GM21423 (cell line): ENCODE measurements around the gene UBE2G2.
"Not testable (repeated sequence)": the region's sequence is repeated elsewhere in the genome, so short reads cannot be mapped to it uniquely, and the experiment has no call there.

Source experiments
- ATAC-seq: cut with Tn5 transposase; IDR thresholded peaks from one replicate; pipeline ENCODE4 v1.9.1; 2021; ENCODE audit warnings: mild to moderate bottlenecking, moderate library complexity; ENCODE audit not compliant: unreplicated experiment

The UBE2G2 gene

DNA sequence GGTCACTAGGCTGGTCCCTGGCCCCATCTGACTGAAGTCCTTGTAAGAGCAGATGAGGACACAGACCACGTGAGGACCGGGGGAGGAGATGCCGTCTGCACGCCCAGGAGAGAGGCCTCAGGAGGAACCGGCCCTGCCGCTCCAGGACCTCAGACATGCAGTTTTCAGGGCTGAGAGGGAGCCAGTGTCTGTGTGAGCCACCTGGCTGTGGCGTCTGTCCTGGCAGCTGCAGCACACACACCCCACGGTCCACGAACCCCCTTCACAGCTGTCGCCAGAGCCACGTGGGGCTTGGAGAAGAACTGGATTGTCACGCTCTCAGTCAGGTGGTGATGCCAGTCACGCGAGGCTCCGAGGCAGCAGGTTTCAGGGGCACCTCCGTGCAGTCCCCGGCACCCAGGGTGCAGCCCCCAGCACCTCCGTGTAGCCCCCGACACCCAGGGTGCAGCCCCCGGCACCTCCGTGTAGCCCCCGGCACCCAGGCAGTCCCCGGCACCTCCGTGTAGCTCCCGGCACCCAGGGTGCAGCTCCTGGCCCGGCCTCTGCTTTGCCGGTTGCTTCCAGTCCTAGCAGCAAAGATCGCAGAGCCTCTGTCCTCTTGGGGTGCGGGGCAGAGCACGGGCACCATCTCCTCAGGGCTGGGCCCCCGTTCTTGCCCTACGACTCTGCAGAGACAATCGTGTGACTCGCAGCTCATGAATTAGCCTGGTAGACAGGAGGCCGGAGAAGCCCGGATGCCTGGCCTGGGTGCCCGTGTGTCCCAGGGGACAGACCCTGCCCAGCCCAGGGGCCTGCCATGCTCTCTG is 35.2 kb upstream of the UBE2G2 start:
- no peak for ATAC-seq

DNA sequence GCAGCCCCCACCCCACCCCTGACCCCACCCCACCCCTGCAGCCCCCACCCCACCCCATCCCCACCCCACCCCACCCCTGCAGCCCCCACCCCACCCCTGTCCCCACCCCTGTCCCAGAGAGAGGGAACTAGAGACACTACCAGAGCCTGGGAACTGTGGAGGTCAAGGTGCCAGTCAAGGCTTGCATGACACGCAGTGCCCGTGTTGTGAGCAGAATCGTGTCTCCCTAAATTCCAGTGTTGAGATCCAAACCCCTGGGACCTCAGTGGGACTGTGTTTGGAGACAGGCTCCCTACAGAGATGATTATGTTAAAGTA is 34.7 kb upstream of the UBE2G2 start:
- no peak for ATAC-seq

DNA sequence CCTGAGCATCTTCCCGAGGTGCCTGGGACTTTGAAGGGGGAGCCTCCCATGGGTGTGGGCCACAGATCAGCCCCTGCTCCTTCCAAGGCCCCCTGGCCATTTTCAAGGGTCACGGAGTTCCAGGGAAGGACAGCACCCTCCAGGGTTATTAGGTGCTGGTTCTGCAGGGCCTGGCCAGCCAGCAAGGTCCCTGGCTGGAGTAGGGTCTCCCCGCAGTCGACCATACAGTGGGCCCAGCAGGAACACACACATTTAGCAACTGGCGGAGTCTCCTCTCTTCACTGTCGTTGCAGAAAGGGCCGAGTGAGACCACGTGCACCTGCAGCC is 34.0 kb upstream of the UBE2G2 start:
- no peak for ATAC-seq

DNA sequence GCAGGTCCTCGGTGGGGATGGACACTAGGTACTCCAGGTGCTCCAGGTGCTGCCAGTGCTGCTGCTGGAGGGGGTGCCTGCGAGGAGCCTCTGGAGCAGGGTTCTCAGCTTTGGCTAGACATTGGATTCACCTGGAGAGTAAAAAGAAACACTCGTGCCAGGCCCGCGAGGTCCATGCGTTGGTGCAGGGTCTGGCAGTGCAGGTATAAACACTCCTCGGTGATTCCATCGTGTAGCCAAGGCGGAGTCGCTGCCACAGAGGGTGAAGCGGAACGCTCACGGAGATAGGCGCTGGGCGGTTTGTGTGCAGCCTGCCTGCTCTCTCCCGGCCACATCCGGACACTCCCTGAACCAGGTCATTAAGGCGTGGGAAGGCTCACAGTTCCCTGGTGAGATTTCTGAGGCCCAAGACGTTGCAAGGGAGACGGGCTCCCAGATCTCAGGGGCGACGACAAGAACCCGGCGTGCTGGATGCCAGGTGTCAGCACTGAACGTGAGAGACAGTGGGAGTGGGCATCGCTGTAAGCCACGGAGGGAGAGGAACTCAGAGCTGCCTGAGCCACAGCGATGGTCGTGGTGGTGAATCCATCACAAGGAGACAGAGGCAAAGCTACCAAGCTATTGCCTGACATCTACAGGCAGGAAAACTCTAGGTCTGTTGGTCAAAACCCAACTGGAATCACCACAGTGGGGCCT is 33.5 kb upstream of the UBE2G2 start:
- ATAC-seq: no peak

DNA sequence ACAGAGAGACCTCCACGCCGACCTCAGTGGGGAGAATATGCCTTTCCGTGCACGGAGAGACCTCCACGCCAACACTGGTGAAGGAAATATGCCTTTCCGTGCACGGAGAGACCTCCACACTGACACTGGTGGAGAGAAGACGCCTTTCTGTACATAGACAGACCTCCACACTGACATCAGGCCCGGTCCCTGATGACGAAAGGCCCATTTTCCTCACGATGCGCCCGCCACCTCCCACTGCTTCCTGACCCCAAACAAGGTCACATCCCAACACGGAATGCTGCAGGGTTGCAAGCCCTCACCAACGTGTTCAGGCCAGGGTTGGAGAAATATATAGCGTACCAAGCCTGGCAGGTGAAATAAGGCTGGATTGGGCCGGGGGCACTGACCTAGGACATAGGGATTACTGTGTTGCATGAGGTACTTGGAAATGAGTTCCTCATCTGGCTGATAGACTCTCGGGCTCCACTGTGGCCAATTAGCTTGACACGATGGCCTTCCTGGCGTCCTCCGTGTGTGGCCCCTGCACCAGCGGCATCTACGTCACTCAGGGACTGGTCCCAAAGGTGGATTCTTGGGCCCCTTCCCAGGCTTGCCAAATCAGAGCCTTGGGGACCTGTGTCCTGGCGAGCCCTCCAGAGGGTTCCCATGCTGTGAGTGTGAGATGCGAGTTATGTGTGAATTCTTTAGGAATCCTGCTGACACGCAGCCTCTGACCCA is 32.8 kb upstream of the UBE2G2 start:
- no peak for ATAC-seq

DNA sequence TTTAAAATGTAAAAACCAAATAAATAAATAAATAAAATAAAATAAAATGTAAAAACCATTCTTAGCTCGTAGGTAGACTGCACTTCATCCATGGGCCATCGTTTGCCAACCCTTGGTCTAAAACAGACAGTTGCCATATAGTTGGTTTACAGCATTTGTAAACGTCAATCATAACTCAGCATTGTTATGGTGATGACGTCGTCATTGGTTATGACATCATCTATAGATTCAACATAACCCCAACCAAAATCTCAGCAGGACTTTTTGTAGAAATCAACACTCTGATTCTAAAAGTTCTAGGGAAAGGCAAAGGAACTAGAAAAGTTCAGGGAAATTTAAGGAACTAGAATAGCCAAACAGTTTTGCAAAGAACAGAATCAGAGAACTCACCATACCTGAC is 32.0 kb upstream of the UBE2G2 start:
- no peak for ATAC-seq

DNA sequence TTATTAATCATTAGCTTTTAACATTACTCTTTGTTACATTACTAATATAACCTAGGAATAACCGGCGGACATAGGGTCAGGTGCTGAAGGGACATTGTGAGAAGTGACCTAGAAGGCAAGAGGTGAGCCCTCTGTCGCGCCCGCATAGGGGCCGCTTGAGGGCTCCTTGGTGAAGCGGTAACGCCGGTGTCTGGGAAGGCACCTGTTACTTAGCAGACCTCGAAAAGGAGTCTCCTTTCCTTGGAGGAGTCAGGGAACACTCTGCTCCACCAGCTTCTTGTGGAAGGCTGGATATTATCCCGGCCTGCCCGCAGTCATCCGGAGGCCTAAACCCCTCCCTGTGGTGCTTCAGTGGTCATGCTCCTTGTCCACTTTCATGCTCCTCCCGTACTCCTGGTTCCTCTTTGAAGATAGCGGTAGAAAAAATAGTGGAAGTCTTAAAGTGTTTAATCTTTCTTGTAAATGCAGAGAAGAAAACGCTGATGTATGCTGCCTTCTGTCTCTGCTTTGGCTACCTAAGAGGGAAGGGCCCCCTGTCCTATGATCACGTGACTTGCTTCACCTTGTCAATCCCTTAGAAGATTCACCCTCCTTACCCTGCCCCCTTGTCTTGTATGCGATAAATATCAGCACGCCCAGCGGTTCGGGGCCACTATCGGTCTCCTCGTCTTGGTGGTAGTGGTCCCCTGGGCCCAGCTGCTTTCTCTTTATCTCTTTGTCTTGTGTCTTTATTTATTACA is 31.1 kb upstream of the UBE2G2 start:
- not testable (repeated sequence) for ATAC-seq

DNA sequence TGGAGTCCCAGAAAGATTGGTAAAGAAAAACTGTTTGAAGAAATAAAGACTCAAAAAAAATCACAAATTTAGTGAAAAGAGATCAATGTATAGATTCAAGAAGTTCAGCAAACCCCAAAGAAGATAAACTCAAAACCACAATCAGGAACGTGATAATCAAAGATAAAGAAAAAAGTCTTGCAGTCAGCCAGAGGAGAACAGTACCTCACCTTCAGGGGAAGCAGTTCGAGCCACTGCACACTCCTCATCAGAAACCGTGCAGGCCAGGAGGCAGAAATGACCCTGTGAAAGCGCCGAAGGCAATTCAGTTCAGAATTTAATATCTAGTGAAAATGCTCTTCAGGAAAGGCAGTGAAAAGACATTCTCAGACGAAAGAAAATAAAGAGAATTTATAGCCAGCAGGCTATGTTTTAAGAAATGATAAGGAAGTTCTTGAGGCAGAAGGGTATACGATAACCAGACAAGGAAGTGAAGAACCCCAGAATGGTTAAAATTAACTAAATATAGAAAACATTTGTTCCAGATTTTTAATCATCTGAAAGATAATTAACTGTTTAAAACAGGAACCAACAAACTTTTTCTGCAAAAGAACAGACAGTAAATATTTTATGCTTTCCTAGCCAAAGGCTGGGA is 29.7 kb upstream of the UBE2G2 start:
- ATAC-seq: no peak

DNA sequence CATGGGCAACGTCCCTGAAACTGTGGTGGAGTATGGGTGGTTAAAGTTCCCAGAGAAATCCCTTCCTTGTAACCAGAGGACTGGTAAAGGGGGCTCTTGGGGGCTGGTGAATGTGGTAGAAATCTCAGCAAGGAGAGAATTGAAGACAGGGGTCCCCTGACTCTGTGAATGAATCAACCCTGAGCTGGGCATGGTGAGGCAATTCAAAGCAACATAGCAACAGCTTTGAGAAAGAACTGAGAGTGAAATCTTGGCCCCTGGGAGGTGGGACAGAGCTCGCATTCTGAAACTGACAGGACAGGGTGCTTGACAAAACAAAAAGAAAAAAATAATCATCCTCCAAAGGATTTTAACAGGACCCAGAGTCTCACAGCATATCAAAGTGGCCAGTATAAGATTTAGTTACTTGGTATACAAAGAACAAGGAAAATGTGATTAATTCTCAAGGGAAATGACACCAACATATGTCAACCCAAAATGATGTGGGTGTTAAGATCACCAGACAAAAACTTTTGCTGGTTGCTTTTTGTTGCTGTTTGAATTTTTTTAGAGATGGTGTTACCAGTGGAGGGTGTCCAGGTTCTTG is 28.0 kb upstream of the UBE2G2 start:
- no peak for ATAC-seq

DNA sequence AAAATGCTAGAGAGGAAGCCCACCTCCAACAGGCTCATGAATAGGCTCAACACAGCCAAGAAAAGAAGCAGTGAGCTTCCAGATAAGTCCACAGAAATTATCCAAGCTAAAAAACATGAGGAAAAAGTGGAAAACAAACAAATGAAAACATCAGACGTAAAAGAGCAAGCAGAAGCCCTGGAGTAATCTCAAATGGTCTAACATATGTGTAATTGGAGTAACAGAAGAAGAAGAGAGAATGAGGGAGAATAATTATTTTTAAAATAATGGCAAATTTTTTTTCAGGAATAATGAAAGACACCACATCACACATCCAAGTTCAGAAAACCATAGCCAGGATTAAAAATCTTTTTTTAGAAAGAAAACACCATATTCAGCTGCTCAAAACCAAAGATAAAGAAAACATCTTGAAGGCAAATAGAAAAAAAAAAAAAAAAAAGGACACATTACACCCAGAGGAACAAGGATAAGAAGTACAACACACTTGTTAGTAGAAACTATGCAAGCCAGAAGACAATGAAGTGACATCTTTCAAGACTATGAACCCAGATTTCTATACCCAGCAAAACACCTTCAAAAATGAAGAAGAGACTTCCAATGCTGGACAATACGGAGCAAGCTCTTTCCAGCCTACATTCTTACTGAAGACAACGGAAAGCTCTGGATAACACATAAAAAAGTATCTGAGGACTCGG is 26.9 kb upstream of the UBE2G2 start:
- ATAC-seq: no peak

DNA sequence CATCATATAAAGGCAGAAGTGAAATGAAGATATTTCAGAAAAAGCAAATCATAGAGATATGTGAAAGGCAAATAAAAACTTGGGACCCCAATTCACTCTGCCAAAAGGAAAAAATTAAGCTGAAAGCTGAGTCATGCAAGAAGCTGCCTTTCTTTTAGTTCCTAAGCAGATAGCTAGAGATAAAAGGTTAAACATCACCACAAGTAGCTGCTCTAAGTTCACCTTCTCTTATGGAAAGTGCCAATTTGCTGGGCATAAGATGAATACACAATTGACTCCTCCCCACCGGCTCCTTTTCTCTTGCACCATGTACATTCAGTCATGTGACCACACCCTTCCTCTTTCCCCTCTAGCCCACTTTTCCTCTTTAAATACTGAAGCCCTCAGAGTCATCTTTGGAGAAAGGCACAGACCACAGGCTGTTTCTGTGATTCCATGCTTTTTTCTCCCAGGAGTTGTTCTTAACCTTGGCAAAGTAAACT is 21.6 kb upstream of the UBE2G2 start:
- ATAC-seq: no peak

DNA sequence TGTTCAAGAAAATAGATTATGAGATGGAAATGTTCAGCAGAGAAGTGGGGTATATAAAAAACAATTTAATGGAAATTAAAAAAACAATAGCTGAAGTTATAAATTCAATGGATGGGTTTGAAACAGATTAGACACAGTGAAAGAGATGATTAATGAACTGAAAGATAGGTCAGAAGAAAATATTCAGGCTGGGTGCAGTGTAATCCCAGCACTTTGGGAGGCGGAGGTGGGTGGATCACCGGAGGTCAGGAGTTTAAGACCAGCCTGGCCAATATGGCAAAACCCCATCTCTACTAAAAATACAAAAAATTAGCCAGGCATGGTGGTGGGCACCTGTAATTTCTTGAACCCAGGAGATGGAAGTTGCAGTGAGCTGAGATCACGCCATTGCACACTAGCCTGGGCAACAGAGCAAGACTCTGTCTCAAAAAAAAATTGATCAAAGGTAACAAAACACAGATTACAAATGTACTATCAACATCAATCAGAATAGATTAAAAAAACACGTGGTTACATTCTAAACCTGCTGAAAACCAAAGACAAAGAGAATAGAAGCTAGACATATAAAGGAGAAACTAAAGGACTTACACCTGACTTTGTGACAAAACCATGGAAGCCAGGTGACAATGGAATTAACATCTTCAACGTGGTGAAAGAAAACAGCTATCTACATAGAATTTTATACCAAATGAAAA is 21.0 kb upstream of the UBE2G2 start:
- ATAC-seq: no peak

DNA sequence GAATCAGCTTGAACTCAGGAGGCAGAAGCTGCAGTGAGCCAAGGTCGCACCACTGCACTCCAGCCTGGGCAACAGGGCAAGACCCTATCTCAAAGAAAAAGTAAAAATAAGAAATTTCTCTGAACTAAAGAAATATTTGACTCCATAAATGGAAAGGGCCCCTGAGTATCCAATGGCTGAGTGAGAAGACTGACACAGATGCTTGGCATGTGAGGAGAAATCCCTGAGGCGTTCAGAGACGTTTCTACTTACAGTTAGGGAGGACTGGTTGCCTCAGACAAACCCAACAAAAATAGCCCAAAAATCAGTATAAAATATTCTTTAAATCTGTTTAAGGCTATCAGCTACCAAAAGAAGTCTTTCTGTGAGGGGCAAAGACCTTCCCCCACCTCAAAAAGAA is 19.2 kb upstream of the UBE2G2 start:
- ATAC-seq: no peak

DNA sequence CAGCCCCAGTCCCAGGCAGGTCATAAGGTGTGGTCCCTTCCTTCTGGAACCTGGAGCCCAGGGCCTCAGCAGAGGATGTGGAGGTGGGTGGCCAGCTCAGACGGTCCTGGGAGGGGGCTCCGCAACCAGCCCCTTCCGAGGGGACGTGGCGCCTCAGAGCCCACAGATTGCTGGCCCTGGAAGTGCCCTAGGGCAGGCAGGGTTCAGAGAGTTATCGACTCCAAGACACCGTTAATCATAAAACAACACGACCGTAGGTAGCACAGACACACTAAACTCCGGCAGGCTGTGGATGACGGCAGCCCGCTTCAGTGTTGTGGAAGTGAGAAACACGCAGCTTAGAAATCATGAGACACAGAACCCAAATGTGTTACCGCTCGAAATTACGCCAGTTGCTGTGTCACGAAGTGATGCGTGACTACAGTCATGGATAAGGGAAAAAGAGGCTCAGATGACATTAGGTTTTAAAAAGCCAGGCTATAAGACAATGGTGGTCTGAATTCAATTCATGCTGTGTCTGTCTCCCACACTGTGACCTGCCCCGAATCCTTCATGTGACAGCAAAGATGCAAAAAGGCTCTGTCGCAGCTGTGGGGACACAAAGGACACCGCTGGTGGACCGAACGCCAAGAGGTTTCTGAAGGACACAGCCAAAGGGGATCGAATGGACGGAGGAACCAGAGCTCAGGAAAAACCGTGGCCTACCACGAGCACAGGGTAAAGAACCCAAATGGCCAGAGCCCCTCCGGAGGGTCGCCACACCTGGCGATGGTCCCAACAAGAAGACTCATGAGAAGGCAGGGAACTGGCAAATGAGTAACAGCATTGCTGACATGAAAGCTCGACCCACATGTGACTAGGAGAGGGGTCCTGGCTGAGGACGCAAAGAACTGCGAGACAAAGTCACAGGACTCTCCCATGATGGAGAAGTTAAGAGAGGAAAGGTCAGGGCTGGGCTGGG is 17.9 kb upstream of the UBE2G2 start:
- ATAC-seq: no peak

DNA sequence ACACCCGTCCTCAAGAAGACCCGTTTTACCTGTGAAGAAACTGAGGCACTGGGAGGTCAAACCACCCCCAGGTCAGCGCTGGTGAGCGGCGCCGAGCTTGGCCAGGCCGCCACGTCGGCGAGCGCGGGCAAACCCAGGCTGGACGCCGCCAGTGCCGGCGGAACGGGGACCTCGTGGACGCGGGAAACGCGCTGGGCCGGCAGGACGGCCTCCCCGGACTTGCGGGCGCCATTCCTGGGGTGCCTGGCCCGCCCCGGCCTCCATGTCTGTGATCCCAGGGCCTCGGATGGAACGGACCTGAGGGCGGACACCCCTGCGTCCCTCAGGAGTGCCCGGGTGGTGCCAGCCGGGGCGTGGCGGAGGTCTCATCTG is 17.0 kb upstream of the UBE2G2 start:
- no peak for ATAC-seq

DNA sequence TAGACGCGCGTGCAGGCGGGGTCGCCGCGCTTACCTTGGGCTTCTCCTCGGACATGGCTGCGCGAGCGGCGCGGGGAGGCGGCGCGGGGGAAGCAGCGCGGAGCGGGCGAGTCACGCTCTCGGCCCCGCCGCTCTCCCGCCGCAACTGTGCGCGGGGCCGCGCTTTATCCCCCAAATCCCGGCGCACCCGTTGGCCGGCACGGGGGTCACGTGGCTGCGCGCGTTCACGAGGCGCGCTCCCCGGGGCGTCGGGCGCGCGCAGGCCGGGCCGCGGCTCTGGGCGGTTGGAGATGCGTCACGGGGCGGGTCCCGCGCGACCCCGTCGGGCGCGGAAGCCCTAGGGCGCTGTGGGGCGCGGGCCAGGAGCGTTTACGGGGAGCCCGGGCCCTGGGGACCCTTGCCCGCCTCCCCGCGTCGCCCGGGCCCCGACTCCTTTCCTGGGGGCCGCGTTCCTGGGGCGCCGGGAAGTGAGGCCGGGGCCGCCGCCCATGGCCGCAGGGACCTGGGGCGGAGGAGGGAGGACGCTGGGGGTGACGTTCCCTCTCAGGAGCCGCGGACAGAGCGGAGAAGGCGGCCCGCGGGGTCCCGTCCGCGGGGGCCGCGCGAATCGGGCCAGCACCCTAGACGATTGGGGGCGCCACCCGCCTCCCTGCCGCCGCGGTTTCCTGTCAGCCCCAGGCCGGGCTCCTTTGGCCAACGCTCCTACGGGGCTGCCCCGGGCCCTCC is 16.5 kb upstream of the UBE2G2 start, which contains the start of gene SUMO3:
TSS of gene SUMO3 (minus strand) at position 149 of the 726 bp plus-strand sequence. CDS start at position 55, 94 bp downstream.
- ATAC-seq: peak; percentile 60

DNA sequence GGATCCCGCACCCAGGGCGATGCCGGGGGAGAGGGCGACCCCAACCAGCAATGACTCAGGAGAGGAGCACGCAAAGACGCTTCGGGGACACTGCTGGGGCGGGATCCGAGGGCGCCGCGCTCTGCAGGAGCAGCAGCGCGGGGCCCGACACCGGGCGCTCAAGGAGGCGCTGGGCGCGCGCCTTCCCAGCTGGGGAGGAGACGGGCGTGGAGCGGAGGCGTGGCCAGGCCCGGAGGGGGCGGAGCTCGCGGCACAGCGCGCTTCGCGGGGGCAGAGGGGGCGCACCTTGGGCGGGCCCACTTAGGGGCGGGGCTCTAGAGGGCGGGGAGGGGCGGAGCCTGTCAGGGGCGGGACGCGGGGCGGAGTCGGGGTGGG is 15.9 kb upstream of the UBE2G2 start:
- ATAC-seq: peak; percentile 79
